Activated CD4-positive, alpha-beta T cell treated with anti-CD3 and anti-CD28 coated beads for 1 hour (primary cell): ENCODE measurements around the gene RHEB.

Experiments used
- DNase-seq: peaks from one replicate; pipeline ENCODE4 v3.0.0-alpha.2; 2020

RHEB gene

DNA sequence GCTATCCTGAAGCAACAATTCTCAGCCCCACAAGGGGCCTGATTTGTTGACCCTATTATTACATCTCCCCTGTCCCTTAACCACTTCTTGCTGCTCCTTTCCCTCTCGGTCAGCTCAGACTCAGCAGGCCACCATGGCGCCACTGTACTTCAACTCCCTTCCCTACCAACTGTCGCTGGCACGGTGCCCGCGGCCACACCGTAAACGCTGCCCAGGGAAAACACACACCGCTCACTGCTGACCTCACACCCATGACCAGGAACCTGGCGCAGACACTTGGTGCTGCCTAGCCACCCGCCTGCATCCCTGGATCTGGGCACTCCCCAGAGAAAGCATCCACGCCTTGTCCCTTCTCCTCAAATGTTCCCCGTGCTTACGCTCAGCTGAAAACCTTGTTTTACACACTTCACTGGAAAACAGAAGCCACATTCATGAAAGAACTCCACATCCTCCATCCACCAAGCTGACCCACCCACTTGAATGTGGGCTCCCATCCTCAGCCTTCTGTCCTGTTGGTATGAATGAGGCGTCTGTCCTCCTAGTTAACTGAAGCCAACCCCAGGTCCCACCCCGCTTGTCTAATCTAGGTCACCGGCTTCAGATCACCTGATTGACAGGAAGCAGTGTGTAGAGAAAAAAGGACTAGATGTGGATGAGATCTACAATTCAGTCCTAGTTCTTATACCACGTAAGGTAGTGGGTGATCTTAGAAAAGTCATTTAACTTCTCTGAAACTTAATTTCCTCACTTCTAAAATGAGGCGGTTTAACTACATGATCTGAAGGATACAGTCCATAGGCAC, 51.3 kb downstream of the RHEB start:
- DNase-seq: no peak

DNA sequence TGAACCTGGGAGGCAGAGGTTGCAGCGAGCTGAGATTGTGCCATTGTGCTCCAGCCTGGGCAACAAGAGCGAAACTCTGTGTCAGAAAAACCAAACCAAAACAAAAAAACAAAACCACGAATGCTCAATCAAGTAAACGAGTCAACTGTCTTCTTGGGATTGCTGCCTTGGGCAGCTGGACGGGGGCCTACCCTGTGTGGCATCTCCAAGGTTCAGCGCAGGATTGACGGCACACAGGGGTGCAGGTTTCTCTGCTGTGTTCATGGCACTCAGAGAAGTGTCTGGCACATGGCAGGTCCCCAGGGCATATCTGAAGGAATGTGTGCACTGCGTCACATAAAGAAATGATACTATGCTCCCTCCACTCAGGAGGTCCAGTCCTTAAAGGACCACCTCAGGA, 54.5 kb downstream of the RHEB start:
- no peak for DNase-seq

DNA sequence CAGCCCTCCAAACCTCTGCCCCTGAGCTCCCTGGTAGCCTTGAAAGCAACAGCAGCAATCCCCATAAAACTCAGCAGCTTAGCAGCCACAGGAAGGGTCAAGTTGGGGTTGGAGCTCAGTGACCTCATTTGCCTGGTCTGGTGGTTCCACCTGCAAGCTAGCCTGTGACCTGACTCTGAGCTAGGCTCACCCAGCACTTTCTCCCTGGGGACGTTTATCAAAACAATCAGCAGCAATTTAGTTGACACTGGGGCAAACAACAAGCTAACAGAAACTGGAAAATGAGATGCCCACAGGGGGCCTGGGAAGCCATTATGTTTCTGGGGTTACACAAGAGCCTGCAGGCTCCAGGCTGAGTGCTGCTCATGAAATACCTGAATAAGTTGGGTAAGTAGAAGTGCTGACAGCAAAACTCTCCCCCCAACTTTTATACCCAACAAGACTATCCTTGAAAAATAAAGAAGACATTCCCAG, 57.4 kb downstream of the RHEB start:
- no peak for DNase-seq

DNA sequence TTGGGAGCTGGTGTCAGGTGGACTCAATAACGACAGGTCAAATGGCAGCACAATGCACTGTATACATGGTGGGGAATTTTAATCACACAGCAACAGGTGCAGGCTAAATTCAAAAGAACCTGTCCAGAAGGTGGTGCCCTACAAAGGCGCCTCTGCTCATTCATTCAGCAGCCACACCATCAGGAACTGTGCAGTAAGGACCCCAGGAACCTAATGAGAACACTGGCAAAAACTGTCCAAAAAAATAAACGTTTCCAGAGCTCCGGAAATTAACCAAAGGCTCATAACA, 57.8 kb downstream of the RHEB start:
- no peak for DNase-seq

DNA sequence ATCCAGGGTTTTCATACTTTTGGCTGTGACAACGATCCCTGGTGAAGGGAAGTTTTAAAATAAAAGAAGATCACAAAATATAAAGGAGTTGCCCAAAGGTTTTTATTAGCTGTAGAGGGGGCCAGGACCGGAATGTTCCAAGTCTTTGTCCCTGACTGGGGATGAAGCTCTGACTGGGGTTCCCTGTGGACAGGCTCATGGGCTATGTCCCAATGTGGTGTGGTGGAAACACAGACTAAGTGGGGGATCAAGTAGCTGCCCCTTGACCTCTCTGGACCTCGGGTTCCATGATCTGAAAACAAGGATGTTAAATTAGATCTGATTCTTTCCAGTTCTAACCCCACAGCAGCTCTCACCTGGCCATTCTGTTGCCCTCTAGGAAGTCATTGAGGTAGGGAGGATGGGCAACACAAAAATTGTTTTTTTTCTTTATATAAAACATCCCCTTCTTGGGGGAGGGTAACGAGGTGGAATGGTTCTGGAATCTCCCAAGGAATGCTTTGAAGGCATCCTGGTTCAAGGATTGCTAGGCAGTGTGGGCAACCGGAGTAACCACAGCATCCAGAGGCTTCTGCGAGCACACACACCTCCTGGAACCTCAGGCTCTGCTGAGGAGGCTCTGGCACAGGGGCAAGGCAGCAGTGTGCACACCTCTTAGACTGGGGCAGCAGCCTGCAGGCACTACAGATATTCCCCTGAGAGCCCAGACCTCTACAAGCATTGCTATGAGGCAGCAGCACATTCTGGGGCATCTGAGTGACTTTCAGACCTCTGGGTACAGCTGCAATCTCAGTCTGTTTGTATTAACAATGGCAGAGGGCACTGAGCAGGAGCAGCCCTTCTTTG, 58.4 kb downstream of the RHEB start:
- no peak for DNase-seq

DNA sequence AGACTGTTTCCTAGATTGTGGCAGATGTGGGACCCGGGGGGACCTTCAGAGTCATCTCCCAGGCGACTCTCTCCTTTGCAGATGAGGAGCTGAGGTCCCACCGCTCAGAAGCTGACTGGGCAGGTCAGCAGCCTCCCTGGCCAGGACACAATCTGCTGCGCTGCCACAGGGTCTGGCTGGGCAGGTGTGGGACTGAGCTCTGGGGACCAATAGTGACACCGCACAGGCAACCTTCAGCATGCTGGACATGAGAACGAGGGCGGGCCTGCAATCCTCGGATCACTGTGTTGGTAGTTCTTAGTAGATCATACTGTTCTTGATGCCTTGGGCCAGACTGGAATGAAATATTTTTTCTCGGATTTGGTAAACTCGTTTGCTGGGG, 59.2 kb downstream of the RHEB start:
- no peak for DNase-seq

DNA sequence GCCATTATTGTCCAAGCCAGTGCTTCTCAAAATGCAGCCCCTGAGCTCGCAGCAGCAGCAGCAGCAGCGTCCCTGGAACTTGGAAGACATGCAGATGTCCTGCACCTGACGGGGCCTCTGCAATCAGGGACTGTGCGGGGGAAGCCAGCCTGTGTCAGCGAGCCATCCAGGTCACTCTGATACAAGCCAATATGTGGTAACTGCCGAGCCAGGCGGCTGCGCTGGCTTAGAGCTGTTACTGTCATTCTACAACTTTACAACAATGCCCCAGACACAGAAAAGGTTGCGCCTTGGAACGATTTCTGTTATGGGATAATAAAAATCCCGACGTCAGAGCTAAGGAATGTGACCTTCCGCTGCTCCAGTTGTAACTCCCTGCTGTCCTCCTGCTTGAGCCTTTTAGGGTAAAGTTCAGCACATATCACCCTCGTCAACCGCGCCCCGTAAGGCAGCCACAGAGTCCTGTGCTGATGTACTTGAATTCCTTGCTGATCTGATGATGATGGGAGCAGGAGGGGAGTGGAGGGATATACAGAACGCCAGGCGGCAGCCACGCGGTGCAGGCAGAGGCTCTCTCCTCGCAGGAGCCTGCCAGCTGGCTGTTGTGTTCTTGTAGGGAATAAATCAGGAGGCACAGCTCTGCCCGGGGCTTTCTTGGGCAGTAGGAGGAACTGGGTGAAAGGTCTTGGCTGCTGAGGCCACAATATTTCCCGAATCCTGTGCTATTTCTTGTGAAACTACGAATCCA, 59.8 kb downstream of the RHEB start:
- DNase-seq: no peak

DNA sequence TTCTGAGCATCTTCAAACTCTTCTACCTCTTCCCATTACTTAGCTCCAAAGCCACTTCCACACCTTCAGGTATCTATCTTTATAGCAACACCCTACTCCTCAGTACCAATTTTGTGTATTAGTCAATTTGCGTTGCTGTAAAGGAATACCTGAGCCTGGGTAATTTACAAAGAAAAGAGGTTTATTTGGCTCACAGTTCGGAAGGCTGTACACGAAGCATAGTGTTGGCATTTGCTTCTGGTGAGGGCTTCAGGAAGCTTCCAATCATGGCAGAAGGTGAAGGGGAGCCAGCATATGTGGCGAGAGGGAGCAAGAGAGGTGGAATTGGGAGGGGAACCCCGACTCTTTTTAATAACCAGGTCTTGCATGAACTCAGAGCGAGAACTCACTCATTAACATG, 62.2 kb downstream of the RHEB start:
- no peak for DNase-seq

DNA sequence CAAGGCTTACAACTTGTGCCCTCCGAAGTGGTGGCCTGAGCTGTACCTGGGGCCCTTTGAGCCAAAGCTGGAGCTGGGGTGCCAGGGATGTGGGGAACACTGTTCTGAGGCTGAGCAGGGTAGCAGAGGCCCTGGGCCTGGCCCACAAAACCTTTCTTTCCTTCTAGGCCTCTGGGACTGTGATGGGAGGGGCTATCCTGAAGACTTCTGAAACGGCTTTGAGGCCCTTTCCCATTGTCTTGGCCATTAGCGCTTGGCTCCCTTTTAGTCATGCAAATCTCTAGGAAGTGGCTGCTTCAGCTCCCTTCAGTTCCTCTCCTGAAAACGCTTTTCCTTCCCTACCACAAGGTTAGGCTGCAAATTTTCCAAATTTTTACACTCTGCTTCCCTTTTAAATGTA, 62.9 kb downstream of the RHEB start:
- DNase-seq: no peak

DNA sequence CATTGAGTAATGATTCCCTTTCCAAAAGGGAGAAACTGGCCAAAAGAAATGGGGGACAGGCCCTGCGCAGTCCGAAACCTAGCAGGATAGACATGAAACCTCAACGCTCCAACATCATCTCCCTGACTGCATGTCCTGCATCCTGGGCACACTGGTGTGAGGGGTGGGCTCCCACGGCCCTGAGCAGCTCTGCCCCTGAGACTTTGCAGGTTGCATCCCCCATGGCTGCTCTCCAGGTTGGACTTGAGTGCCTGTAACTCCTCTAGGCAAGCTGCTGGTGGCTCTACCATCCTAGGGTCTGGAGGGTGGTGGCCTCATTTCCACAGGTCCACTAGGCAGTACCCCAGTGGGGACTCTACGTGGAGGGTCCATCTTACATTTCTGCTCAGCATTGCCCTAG, 63.4 kb downstream of the RHEB start:
- no peak for DNase-seq

DNA sequence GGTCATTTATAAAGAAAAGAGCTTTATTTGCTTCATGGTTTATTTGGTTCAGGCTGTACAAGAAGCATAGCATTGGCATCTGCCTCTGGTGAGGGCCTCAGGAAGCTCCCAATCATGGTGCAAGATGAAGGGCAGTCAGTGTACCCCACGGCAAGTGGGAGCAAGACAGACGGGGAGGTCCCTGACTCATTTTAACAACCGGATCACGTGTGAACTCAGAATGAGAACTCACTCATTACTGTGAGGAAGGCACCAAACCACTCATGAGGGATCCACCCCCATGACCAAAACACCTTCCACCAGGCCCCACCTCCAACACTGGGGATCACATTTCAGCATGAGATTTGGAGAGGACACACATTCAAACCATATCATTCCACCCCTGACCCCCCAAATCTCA, 64.0 kb downstream of the RHEB start:
- no peak for DNase-seq

DNA sequence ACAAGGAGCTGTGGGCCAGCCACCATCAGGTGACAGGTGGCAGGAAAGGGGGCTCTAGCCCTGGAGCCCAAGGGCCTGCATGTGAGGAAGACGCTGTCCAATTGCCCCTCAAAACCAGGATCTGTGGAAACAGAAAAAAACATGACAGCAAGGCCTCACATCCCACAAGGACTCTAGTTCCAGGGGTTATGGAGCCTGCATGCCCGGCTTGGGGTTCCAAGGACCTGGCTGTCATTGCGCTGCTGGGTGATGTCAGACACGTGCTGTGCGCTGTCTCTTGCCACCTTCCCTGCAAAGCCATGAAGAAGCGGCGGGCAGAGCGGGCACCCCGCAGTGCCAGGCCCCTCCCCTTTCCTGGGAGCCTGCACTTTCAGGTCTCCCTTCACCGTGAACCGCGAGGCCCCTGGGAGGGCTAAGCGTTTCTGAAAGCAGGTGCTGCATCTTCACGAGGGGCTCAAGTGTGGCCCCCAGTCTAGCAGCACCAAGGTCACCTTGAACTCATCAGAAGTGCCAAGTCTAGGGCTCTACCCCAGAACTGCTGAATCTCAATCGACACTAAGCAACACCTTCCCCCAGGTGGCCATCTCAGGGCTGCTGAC, 64.7 kb downstream of the RHEB start:
- DNase-seq: no peak

DNA sequence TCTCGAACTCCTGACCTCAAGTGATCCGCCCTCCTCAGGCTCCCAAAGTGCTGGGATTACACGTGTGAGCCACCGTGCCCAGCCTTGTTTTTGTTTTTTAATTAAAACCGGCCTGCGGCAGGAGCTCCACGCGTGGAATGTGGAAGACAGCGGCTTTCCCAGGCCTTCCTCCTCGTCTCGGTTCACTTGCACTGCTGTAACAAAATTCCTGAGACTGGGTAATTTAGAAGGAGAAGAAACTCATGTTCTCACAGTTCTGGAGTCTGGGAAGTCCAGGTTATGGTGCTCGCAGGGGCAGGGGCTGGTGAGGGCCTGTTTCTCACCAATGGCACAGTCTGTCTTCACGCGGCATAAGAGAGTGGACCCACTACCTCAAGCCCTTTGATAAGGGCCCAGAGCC, 65.4 kb downstream of the RHEB start:
- no peak for DNase-seq

DNA sequence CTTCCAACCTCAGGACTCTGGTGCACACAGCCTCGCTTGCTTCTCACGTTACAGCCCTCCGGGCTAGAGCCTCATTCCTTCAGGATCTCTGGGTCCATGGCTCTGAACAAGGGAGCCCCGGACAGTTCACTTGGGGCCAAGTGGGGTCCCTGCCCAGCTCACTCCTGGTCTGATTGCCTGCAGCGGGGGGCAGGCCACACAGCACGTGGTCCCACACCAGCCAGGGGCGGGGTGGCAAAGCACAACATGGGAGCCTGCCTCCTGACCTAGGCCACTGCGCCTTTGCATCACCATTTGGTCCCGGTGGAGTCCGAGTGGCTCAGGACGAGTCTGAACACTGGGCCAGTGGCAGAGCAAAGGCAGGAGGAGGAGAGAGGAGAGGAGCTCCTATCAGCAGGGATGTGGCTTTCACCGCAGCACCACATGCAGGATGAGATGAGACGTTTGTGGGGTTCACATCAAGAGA, 66.3 kb downstream of the RHEB start:
- peak; percentile 2 for DNase-seq

DNA sequence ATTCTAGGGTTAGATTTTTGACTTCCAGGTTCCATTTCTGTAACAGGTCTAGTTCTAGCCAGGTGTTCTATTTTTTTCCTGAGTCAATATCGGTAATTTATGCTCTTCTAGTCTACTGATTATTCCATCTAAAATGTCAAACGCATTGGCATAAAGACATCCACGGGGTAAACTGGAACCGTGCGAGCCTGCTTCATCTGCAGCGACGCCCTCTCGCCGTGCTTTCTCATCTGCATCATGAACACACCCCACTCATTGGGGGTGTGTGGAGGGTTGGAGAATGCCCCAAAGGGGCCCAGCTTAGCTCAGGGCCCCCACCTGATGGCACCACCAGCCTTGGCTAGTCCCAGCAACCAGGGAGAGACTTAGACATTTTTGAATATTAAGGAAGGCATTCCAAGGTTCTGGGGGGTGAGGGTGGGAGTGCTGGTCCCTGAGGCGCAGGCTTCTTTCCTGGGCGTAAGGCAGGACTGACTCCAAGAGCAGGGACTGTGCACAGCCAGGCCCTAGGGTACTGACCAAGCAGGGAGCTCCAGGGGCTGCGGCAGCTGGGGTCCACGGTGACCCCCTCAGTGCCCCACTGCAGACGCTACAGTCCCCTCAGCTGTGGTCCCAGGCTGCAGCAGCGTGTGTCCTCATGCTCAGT, 66.9 kb downstream of the RHEB start:
- no peak for DNase-seq

DNA sequence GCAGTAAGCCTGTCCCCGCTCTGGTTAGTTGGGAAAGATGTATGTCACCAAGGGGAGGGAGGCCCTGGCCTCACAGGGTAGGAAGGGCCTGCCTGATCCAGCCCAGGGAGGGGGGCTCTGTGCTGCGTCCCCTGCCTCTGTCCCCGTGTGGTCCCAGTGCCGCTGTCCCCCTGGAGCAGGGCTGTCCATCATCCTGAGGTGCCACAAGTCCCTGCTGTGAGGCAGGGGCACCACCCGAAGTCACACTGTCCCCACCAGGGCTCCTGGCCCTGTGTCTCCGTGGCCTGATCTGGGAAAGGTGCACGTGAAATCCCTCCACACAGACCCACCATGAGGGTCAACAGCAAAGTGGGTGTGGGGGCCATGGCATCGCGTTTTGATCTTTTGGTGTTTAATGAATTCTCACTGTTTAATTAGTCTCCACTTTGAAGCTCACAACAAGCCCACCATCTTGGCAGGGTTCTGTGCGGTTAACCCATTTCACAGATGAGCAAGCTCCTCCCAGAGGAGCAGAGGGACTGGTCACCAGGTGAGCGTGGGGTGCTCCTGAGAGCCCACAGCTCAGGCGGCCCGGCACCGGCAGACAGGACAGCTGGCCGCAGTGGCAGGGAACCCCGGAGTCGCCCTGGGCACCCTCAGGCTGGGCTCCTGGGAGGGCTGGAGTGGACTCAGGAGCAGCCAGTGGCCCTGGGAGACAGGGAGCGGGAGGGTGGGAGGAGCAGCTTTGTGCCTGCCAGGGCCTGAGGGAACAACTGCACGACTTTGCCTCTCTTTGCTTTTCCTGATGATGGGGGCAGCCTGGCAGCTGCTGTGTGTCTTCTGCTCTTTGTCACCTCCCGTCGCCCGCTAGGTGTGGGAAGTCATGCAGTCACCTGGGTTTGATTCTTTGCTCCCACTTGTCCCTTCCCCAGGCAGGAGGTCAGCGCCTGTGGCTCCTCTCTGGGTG, 67.8 kb downstream of the RHEB start:
- no peak for DNase-seq

DNA sequence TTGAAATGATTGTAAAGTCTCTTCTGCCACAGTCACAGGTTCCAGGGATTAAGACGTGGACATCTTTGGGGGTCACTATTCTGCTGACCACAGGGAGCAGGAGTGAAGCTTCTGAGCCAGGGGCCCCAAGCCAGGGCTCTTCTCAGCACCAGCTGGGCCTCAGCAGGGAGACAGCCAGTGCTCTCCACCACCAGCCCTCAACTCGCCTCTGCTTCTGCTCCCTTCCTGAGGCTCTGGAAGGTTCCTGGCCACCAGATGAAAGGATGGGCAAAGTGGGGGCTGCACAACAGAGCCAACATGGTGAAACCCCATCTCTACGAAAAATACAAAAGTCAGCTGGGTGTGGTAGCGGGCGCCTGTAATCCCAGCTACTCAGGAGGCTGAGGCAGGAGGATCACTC, 68.5 kb downstream of the RHEB start:
- no peak for DNase-seq

DNA sequence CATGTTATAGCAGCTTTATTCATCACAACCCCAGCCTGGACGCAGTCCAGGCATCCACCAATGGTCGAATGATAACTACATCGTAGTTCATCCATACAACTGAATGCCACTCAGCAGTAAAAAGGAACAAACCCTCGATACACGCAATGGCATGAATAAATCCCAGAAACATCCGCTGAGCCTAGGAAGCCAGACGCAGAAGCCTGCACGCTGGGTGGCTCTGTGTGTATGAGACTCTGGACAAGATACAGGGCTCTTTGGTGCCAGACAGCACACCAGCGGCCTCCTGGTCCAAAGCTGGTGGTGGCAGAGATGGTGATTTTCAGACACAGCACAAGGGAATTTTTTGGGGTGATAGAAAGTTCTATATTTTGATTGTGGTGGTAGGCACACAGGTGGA, 69.7 kb downstream of the RHEB start:
- no peak for DNase-seq

DNA sequence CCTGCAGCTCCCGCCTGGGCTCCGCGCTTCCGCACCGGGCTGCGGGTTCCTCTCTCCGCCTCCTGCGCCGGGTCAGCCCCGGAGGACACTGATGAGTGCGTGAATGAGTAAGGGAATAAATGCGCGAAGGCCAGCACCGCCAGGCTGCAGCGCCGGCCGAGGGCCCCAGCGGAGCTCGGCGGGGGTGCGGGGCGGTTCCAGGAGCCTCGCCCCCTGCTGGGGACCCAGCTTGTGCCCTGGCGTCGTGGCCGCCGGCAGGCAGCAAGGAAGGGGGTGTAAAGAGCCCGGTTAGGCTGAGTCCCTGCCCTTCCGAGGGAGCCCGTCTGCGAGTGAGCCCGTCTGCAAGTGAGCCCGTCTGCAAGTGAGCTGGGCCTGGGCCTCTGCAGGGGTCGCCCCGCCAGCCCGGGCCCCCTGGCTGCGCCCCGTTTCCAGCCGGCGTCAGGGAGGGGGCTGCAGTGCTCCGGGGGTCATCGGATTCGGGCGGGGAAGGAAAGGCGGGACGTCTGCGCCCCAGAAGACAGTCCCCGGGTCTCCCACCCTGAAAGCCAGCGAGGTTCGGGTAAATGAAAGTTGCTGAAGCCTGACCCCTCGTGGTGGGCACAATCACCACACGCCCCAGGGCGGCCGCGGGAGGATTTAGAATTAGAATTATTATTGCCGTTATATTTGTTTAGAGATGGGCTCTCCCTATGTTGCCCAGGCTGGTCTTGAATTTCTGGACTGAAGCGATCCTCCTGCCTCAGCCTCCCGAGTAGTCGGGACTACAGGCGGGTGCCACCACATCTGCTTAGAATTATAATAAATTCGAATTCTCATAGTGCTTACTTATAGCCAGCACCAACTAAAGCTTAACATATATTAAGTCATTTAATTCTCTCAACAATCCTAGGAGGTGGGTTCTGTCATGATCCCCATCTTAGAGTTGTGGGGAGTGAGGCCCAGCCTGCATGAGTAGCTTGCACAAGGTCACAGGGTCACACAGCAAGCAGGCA, 71.1 kb downstream of the RHEB start:
- DNase-seq: peak; percentile 68

DNA sequence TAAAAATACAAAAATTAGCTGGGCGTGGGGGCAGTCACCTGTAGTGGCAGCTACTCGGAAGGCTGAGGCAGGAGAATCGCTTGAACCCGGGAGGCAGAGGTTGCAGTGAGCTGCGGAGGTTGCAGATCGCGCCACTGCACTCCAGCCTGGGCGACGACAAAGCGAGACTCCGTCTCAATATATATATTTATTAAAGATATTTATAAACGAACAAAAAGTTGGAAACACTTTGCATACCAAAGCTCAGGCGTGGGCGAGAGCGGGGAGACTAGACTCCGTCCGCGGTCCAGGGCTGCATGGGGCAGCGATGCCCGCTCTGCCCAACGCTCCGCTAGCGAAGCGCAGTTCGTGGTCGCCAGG, 71.8 kb downstream of the RHEB start:
- no peak for DNase-seq
